WI38 (cell line): ENCODE data around the gene CYSLTR2.
"Not testable (repeated sequence)": the region's sequence is repeated elsewhere in the genome, so short reads cannot be mapped to it uniquely, and the experiment has no call there.

Experiments
- H3K4me3 ChIP-seq: 2 replicates; pipeline ENCODE4 v1.5.1; 2011; ENCODE audit warnings: low read depth, mild to moderate bottlenecking, control low read depth, low read length
- CTCF ChIP-seq: IDR thresholded peaks from 2 replicates; pipeline ENCODE4 v1.5.1; 2012; ENCODE audit warnings: low read depth, mild to moderate bottlenecking, control low read depth, low read length

Gene CYSLTR2

GRCh38 chr13:48667136-48667535, 13.4 kb downstream of the CYSLTR2 start:
- no peak for TF ChIP-seq CTCF
- H3K4me3 ChIP-seq = no peak overlapping the region

DNA sequence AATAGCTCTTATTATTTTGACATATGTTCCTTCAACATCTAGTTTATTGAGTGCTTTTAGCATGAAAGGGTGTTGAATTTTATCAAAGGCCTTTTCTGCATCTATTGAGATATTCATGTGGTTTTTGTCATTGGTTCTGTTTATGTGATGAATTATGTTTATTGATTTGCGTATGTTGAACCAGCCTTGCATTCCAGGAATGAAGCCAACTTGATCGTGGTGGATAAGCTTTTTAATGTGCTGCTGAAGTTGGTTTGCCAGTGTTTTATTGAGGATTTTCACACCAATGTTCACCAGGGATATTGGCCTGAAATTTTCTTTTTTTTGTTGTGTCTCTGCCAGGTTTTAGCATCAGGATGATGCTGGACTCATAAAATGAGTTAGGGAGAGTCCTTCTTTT, 17.7 kb downstream of the CYSLTR2 start:
- not testable (repeated sequence) for H3K4me3 ChIP-seq

GRCh38 chr13:48675247-48675646, 21.5 kb downstream of the CYSLTR2 start:
- TF ChIP-seq CTCF = no peak
- H3K4me3 ChIP-seq = no peak overlapping the region

DNA sequence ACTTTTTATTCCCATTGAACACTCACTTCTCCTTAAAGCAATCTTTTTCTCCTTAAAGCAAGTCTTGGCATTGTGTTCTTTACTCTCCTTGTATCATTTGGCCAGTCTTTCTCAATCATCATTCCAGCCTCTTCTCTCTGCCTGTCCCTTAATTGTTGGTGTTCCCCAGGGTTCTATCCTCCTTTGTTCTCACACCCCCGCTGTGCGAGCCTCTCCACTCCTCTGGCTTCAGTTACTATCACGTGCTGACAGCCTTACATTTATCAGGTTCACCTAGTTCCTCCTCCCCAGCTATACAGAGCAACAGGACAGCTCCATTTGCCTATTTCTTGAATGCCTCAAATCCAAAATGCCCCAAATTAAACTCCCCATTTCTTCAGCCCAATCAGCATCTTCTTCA, 24.6 kb downstream of the CYSLTR2 start:
- no peak for TF ChIP-seq CTCF
- no peak overlapping the region for H3K4me3 ChIP-seq

DNA sequence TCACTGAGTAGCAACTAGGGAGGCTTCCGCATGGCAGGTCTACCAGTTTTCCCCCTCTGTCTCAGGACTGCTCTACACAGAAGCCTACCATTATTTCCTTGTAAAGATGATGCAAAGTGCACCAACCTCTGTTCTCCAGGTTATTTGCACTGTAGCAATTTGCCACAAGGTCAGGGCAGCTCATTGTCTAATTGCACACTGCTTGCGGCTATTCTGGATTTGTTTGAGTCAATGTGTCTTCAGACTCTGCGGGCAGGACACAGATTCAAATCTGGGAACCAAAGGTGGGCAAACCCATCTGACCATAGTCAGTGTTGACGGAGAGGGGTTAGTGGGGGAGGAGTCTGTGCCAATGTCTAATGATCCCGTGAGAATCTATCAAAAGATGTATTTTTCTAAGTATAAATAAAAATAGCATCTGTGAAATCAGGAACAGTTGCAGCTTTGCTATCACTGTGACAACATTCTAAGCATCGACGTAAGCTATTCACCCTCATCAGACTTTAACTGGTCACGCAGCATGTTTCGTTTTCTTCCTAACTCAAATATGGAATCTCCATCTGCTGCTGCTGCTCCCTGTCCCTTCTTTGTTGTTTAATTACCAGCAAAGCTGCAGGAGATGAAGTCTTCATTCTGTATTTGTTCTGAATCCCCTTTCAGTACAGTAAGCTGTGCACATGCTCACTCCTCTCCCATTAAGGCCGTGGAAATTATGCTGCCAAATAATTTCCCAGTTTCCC, 26.4 kb downstream of the CYSLTR2 start:
- H3K4me3 ChIP-seq = no peak overlapping the region
- no peak for TF ChIP-seq CTCF

DNA sequence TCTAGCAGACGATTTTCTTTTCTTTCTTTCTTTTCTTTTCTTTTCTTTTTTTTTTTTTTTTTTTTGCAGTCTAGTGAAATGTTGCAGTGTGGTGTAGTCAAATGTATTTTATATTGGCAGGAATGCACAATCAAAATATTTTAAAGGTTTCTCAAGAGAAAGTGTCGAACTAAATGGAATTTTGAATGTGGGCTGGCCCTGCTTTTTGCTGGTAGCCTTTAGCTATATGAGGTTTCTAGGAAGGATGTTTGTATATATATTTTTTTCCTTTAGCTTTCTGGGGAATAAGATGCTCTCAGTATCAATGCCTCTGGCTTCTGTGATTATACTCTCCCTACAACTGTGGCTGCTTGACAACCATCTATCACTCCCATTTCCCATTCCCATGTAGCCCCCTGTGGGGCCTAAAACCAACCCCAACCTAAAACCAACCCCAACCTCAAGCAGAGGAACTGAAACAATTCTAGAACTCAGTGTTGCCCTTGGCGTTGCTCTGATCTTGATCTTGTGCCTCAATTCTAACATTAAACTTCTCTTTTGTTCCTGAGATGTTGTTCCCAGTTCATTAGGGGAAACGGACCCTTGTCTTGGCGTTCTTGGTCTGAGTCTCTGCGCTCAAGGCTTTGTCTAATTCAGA, 27.1 kb downstream of the CYSLTR2 start:
- TF ChIP-seq CTCF = no peak
- no peak overlapping the region for H3K4me3 ChIP-seq

- H3K4me3 ChIP-seq = no peak overlapping the region
- TF ChIP-seq CTCF = no peak
These were observed 28.2 kb downstream of the CYSLTR2 start for GRCh38 chr13:48681905-48682304.
